Hippocampal formation (tissue), 2 donors: ENCODE results near the gene SMIM9.

Source experiments
- DNase-seq, 2 donors: peaks; one replicate each; lab custom pipeline; 2025; lab: John Stamatoyannopoulos, UW

The SMIM9 gene

DNA sequence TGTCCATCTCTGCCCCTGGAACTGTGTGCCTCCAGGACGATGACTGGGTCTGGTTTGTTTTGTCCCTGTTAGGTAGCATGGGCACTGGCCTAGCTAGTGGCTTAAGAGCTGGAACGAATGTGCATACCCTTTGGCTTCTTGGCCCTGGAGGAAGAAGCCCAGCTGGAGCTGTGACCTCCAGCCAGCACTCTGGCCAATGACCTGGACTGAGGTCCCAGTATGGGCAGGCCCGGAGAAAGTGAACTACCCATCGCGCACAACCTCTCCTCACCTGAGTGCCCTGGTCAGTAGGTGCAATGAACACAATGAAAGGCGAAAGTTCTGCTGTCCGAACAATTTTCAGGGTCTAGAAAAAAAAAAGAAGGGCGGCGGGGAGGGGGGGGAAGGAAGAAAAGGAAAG, 53.5 kb downstream of the SMIM9 start:
- DNase-seq = no peak

- DNase-seq = no peak
Measured at GRCh38 chrX:154779261-154779660, 55.2 kb downstream of the SMIM9 start.

GRCh38 chrX:154776753-154777152, 57.7 kb downstream of the SMIM9 start:
- DNase-seq = no peak

GRCh38 chrX:154775419-154776349, 58.8 kb downstream of the SMIM9 start:
- DNase-seq = no peak

GRCh38 chrX:154774622-154775021, 59.8 kb downstream of the SMIM9 start:
- DNase-seq = no peak
